Lower leg skin (tissue), 3 donors: Measurements from ENCODE around the gene KRT9.

Experiments used
- POLR2A ChIP-seq, 2 donors: fragments of 450-650 bp; IDR thresholded peaks; one replicate each; pipeline ENCODE4 v1.6.1; 2016 to 2017; ENCODE audit warnings: antibody characterized with exemption in 2 of 2, mild to moderate bottlenecking in 1 of 2, moderate library complexity in 1 of 2
- TF ChIP-seq, protein P1 (sequence below), 3 donors: fragments of 450-650 bp; IDR thresholded peaks; one replicate each; pipeline ENCODE4 v1.5.1; 2016; ENCODE audit warnings: antibody characterized with exemption in 3 of 3, mild to moderate bottlenecking in 3 of 3, moderate library complexity in 2 of 3

DNA sequence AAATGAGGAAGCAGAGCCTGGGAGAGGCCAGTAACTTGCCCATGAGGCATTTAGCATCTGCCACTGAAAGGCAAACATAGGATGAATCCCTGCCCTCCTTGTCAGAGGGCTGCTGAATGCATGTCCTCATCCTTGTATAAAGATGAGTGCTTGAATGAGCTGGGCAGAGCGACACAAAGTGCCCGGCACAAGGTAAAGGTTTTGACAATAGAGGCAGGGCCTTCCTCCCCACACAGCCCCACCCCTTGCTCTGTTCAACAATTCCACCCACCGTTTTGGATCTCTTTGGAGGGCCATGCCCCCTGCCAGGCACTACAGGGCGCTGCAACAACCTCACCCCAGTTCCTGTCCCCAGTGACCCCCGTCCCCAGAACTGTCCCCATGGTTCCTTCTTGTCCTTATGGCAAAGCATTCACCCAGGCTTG is 42.4 kb downstream of the KRT9 start:
- TF ChIP-seq POLR2A (IDR thresholded peaks at IDR 0.05), result no peak
- TF ChIP-seq, protein P1, sequence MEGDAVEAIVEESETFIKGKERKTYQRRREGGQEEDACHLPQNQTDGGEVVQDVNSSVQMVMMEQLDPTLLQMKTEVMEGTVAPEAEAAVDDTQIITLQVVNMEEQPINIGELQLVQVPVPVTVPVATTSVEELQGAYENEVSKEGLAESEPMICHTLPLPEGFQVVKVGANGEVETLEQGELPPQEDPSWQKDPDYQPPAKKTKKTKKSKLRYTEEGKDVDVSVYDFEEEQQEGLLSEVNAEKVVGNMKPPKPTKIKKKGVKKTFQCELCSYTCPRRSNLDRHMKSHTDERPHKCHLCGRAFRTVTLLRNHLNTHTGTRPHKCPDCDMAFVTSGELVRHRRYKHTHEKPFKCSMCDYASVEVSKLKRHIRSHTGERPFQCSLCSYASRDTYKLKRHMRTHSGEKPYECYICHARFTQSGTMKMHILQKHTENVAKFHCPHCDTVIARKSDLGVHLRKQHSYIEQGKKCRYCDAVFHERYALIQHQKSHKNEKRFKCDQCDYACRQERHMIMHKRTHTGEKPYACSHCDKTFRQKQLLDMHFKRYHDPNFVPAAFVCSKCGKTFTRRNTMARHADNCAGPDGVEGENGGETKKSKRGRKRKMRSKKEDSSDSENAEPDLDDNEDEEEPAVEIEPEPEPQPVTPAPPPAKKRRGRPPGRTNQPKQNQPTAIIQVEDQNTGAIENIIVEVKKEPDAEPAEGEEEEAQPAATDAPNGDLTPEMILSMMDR (IDR thresholded peaks at IDR 0.05), result no peak
